HG03103 (cell line): ENCODE data around the gene SNX25.
"Not testable (repeated sequence)": the region's sequence is repeated elsewhere in the genome, so short reads cannot be mapped to it uniquely, and the experiment has no call there.

Source experiments
- ATAC-seq: cut with Tn5 transposase; IDR thresholded peaks from one replicate; pipeline ENCODE4 v1.9.1; 2021; ENCODE audit warnings: low read depth; ENCODE audit not compliant: unreplicated experiment

SNX25 gene

DNA sequence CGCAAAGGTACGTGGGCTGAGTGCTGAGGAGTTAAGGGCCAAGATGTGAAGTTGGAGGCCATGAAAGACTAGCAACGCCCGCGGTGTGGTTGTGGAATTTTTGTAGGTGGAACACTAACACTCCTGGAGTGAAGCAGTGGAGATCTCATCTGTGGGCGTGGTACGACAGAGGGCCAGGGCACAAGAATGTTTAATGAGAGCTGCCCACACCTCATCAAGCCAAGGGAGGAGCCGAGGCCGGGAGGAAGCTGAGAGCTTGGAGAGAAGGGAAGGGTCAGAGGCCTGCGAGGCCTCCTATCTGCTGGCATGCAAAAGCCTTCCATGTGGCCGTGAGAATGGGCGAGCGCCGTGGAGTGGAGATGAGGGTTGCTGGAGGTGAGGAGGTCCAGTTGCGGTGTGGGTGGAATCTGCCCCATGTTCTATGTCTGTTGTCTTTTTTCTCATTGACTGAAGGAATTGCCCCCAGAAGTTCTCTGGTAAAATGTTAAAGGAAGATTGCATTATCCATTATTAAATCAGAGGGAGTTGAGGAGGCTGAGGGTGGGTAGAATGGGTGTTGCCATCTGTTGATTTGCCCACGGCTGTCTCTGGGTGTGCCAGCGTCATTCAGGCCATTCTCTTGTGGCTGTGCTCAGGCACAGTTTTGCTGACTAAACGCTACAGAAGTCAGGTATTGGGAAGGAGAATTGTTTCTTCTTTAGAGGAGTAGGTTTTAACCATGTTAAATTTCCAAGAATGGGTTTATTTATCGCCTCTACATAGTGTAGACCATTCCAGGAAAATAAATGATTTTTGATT, 19.8 kb downstream of the SNX25 start:
- no peak for ATAC-seq

DNA sequence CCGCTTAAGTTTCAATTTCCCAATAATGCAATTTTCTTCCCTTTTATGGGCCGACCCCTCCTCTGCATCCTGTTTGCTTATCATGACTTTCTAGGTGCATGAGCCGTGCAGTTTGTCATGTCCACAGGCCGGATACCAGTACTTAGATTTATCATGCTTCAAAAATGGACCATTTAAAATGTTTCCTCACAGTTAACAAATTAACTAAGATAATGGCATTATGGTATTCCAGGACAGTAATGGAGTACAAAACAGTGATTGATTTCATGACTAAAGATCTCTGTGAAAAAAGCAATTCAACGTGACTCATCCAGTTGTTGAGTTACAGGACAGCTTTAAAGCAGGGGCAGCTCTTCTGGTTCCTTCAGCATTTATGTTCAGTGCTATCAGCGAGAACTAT, 23.0 kb downstream of the SNX25 start:
- no peak for ATAC-seq

DNA sequence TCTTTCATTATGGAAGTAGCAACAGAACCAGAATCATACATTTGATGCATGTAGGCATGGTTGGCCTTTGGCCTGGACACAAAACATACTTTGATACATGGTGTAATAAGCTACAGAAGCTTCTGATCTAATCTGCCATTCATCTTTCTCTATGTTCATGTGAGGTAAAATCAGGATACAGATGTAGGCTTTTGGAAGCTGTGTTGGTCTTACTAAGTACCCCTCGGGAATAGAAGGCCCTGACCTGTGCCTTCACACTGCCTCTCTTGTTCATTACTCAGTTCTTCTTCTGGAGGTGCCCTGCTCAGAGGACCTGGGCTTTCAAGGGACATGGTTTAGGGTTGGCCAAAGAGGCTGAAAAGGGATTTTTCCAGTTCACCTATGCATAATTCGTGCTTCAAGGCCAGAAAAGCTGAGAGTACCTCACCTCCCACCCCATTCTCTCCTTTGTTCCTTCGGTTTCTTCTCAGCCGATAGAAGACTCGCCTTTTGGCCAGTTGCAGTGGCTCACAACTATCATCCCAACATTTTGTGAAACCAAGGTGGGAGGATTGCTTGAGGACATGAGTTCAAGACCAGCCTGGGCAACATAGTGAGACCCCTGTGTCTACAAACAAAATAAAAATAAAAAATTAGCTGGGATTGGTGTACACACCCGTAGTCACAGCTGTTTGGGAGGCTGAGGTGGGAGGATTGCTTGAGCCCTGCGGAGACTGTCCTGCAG, 25.9 kb downstream of the SNX25 start:
- ATAC-seq, result no peak

DNA sequence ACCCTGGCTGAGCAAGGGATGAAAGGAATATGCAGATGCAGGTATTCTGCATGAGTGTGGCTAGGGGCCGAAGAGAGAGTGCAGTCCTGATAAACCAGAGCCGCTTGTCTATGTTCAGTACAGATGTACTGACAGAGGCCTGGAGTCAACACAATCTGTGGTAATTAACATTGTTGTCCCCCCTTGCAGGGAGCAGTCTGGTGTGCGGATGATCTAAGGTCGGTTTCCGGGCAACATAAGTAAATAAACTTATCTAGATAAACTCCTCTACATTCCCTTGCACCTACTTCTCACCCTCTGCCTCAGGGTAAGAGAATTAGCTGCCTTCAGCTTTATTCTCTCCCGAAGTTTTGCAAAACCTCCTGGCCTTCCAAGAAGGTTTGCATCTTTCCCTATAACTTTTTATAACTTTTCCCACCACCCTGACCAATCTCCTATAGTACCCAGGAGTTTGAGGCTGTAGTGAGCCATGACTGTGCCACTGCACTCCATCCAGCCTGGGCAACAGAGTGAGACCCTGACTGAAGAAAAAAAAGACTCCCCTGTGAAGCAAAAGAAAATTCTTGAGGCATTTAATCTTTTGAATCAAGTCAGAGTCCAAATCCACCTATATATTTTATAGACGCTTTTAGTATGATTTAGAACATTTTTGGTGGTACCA, 26.6 kb downstream of the SNX25 start:
- ATAC-seq, result no peak

- no peak for ATAC-seq
Observed at GRCh38 chr4:185237175-185237574, 27.8 kb downstream of the SNX25 start.

GRCh38 chr4:185238215-185238681, 28.9 kb downstream of the SNX25 start:
- no peak for ATAC-seq

- ATAC-seq, result no peak
Observed at GRCh38 chr4:185238750-185239149, 29.4 kb downstream of the SNX25 start.

DNA sequence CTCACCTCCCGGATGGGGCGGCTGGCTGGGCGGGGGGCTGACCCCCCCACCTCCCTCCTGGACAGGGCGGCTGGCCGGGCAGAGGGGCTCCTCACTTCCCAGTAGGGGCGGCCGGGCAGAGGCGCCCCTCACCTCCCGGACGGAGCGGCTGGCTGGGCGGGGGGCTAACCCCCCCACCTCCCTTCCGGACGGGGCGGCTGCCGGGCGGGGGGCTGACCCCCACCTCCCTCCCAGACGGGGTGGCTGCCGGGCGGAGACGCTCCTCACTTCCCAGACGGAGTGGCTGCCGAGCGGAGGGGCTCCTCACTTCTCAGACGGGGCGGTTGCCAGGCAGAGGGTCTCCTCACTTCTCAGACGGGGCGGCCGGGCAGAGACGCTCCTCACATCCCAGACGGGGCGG, 31.1 kb downstream of the SNX25 start:
- not testable (repeated sequence) for ATAC-seq

GRCh38 chr4:185242749-185243533, 33.5 kb downstream of the SNX25 start:
- no peak for ATAC-seq

DNA sequence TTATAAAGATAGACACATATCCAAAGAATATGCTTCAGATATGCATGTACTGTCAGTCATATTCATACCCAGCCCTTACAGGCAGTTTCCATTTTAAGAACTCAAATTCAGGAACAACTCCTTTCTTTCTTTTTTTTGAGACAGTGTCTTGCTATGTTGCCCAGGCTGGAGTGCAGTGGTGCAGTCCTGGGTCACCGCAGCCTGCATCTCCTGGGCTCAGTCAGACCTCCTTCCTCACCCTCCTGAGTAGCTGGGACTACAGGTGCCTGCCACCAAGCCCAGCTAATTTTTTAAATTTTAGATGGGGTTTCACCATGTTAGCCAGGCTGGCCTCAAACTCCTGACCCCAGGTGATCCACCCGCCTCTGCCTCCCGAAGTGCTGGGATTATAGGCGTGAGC, 34.5 kb downstream of the SNX25 start:
- no peak for ATAC-seq

DNA sequence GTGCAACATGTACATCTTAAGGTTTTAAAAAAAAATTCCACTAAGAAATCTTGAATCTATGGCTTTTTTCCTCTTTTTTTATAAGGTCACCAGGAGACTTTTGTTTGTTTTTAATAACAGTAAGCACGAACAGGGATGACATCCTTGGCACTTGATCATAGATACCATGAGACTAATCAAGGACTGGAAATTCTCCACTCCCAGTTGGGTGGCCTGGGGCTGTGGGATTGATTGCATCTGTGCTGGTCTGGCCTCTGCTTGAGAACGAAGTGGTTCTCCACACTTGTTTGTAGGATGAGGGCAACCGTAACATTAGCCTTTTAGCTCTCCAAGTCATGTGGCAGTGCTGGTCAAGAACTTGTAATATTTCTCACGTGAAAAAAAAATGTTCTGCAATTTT, 35.4 kb downstream of the SNX25 start:
- ATAC-seq, result no peak

- ATAC-seq, result no peak
Observed at GRCh38 chr4:185246453-185246852, 37.1 kb downstream of the SNX25 start.

DNA sequence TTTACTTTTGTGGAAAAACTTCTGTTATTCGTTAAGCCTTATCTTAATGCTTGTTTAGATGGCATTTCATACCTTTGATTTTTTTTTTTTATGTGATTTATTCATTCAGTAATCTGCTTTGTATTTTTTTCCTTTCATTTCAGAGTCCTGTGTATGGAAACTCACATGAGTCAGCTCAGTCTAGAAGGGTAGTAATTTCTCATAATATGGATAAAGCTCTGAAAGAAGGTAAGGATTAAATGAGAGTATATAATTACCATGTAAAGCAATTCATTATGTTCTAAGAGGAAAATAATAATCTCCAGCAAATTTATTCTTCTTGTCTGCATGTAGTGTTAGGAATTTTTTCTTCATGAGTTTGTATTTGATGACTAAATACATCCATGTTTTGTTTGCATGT, 37.8 kb downstream of the SNX25 start:
- no peak for ATAC-seq

GRCh38 chr4:185248393-185249039, 39.1 kb downstream of the SNX25 start:
- no peak for ATAC-seq

GRCh38 chr4:185249105-185249504, 39.7 kb downstream of the SNX25 start:
- ATAC-seq, result no peak

DNA sequence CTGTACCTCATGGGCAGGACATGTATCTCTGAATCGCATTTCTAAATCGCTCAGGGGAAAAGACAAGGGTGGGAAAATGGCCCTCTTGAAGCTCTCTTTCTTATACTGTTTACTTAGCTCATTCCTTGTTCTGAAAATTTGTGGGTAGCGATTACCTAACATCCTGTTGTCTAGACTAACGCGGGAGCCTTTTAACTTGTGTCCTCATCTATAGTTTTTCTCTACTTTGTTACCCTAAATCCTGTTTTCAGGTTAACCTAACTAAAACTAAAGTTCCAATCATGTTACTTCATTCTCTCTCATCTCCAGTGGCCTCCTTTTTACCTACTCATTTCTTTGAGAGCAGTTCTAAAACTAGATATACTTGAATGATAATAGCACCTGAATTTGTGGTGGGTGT, 45.0 kb downstream of the SNX25 start:
- no peak for ATAC-seq

DNA sequence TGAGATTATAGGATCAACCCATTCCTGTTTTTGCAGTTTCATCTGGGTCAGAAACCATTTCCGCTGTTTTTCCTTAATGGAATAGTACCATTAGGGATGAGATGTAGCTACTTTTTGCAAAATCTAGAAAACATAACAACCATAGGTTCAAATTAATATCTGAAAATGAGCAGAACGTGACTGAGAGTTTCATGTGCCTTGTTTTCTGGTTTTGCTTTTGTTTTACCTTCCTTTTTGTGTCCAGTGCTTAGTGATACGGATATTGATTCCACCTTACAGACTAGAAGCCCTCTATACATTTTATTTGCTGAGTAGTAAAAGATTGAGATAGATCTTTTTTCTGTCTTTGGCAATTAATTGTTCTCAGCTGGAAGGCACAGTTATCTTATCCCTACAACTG, 46.5 kb downstream of the SNX25 start:
- no peak for ATAC-seq

DNA sequence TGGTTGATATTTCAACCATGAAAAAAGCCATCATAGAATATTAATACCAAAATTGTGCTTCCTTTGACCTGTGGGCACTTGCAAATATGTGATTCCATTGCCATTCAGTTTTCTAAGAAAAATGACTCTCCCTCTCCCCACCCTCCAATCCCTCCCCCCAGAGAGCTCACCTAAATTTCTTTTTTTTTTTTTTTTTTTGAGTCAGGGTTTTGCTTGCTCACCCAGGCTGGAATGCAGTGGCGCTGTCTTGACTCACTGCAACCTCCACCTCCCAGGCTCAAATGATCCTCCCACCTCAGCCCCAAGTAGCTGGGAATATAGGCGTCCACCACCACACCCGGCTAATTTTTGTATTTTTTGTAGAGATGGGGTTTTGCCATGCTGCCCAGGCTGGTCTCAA, 47.0 kb downstream of the SNX25 start:
- no peak for ATAC-seq

GRCh38 chr4:185257086-185257485, 47.7 kb downstream of the SNX25 start:
- ATAC-seq, result no peak

- ATAC-seq, result no peak
Observed at GRCh38 chr4:185257694-185258093, 48.3 kb downstream of the SNX25 start.
